ENCODE results near the gene CENPU.

Gene CENPU

GRCh38 chr4:184702114-184702513 lies 31.8 kb downstream of the CENPU start:
- no peak for DNase-seq

- no peak for DNase-seq
Observed at GRCh38 chr4:184699941-184700340, 34.0 kb downstream of the CENPU start.

DNA sequence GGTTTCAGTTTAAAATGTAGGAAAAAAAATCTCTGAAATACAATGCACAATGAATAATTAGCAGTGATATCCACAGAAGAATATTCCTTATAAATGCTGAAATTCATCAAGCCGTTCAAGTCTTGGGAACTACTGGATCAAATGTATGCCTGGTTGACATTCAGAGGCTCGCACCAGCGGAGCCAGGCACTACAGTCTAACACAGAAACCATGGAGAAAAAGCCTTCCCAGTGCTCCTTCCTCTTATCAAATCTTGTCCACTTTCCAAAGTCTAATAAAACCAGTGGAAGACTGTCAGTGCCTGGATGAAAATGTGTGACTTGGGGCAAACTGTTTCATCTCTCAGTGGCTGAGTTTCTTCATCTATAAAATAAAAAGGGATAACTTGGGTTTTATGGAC lies 35.9 kb downstream of the CENPU start:
- DNase-seq = no peak

- DNase-seq = no peak
Observed at GRCh38 chr4:184695178-184695896, 38.6 kb downstream of the CENPU start.

- DNase-seq = no peak
Observed at GRCh38 chr4:184694412-184694956, 39.4 kb downstream of the CENPU start.

GRCh38 chr4:184693056-184693455 lies 40.8 kb downstream of the CENPU start:
- DNase-seq = no peak

DNA sequence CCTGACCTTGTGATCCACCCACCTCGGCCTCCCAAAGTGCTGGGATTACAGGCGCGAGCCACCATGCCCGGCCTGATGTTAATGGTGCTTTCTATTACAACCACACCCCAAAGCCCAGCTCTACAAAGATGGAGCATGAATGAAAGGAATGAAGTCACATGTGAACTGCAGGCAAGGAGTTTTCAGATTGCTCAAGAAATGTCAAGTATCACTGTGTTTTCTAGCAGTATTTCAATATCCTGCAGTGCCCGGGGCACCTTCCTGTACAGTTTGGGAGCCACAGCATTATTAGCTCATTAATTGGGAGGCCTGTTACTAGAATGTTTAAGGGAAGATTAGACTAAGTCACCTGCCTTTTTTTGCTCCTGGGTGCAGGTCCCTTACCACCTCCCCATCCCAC lies 44.2 kb downstream of the CENPU start:
- DNase-seq = no peak

GRCh38 chr4:184688447-184688846 lies 45.4 kb downstream of the CENPU start:
- no peak for DNase-seq

- no peak for DNase-seq
Observed at GRCh38 chr4:184688005-184688404, 45.9 kb downstream of the CENPU start.

DNA sequence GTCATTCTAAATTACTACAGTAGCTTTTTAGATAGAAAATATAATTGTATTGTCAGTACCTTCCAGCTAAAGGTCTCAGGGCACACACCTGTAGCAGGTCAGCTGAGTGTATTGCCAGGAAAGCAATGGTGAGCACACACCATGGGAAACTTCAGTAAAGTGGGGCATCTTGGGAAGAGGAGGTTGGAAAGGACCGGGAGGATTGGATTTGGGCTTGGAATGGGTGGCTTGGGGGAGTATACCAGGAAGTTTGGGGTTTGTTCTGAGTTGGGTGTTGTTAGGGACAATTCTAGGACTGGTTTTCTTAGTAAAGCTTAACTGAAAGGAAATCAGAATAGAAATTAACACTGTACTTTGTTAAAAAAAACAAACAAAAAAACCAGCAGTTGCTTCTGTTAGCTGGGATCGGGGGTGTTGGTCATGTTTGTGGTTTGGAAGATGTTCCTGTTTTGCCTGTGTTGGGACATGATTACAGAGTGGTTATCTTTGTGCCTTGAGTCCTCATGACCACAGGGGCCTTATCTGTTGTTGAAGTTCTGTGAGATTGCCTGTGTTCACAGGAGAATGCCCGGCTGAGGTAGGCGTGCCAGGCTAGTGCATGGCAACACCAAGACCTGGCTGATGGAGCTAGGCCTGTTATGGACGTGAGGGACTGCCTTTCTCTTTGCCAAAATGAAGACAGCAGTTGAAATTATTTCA lies 49.3 kb downstream of the CENPU start:
- DNase-seq = no peak

DNA sequence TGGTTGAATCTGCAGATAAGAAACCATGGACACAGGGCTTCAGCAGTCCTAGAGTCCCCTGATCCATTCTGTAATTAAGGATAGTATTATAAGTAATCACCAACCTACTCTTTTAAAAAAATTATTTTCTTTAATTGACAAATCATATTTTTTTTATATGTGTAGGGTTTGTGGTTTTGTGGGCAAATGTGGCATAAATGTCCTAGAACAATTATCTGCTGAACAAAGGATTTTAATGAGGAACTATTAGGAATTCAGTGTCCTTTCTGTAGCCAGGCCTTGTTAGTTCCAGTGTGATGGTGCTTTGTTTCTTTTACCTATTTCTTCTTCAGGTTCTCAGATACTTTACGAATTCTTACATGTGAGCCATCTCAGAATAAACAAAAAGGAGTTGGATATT lies 52.0 kb downstream of the CENPU start:
- DNase-seq = no peak

DNA sequence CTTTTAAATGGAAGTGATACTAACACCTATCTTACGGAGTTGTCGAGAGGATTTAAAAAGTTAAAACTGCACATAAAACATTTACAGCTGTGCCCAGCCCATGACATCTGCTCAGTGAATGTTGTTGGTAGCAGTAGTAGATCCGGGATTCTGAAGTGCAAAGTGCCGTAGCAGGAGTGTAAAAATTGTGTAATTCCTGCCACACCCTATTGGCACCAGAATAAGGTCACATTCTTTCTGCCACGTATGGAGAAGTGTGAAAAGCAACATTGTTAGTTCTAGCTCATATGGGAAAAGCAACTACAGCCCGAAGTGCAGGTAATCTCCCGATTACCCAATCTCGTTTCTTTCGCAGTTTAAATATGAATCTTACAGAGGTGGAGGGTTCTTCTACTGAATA lies 53.2 kb downstream of the CENPU start:
- no peak for DNase-seq

DNA sequence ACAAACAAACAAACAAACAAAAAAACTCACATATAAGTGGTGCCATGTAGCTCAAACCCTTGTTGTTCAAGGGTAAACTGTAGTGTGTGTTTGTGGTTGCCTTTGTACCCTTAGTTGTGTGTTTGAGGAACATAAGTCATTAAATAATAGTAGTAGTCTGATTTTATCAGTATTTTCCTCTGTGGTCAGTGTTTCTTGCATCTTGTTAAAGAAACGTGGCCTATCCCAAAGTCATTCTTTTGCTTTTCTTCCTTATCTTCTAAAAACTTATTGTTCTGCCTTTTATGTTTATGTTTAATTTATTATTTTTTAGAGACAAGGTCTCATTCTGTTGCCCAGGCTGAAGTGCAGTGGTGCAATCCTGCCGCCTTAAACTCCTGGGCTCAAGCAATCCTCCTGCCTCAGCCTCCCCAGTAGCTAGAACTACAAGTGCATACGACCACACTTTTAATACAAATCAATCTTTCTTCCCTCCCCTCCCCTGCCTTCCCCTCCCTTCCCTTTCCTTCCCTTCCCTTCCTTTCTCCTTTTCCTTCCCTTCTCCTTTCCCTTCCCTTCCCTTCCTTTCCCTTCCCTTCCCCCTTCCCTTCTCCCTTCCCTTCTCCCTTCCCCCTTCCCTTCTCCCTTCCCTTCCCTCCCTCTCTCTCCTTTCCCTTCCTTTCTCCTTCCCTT lies 57.9 kb downstream of the CENPU start:
- no peak for DNase-seq

GRCh38 chr4:184675018-184675417 lies 58.9 kb downstream of the CENPU start:
- DNase-seq = no peak

GRCh38 chr4:184674011-184674410 lies 59.9 kb downstream of the CENPU start:
- DNase-seq = no peak

DNA sequence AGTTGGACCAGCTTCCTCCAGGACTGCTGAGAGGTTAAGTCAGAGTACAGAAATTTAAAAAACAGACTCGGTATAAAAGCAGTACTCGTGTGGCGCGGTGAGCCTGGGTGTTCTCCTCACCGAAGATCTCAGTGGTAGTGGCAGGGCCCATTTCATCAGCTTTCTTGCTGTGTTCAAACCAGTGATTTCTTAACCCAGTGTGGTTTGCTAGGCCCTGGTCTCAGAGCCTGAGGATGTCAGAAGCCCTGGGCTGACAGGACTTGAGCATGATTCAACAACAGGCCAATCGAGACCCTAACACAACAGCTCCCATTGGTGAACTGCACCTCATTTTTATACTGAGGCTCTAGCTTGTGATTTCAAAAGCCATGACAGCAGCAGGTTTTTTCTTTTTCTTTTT lies 61.2 kb downstream of the CENPU start:
- no peak for DNase-seq

DNA sequence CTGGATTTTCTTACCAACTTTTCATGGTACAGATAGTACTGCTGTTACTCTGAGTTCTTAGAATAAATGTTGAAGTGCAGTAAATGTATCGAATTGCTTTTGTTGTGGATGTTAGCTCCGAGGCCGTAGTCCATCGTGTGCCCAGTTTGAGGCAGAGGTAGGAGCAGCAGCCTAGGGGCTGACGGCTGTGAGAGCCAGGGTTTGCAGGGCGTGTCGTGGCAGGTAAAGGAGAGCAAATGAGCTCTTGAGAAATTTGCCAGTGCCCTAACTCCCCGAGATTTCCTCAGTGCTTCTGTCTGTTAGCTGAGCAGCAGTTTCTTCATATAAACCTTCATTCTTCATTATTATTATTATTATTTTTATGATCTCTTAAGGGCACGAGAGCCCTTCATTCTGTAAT lies 62.8 kb downstream of the CENPU start:
- no peak for DNase-seq

- DNase-seq = no peak
Observed at GRCh38 chr4:184669251-184669650, 64.6 kb downstream of the CENPU start.

DNA sequence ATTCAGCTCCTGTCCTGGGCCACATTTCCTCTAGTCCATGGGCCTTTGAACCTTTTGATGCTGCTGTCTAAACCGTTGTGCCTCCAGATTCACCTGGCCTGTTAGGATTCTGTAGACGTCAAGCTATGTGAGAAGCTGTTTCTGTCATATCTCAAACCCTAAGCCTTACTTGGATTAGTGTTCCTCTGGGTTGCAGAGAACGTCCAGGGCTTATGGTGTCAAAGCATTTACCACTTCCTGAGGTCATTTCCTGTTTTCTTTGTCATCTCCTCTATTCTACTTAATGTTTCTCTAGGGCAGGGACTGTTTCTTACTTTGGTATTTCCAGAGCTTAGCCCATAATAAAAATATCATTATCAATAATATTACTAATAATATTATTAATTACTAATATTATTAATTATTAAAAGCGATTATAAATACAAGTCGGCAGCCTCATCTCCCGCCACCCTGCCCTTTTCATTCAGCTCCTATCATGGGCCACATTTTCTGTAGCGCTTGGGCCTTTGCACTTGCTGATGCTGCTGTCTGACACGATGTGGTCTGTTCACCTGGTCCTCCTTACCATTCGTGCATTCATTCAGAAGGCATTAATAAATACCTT lies 65.3 kb downstream of the CENPU start:
- no peak for DNase-seq

- no peak for DNase-seq
Observed at GRCh38 chr4:184668096-184668495, 65.8 kb downstream of the CENPU start.

GRCh38 chr4:184666670-184667069 lies 67.2 kb downstream of the CENPU start:
- DNase-seq = no peak

DNA sequence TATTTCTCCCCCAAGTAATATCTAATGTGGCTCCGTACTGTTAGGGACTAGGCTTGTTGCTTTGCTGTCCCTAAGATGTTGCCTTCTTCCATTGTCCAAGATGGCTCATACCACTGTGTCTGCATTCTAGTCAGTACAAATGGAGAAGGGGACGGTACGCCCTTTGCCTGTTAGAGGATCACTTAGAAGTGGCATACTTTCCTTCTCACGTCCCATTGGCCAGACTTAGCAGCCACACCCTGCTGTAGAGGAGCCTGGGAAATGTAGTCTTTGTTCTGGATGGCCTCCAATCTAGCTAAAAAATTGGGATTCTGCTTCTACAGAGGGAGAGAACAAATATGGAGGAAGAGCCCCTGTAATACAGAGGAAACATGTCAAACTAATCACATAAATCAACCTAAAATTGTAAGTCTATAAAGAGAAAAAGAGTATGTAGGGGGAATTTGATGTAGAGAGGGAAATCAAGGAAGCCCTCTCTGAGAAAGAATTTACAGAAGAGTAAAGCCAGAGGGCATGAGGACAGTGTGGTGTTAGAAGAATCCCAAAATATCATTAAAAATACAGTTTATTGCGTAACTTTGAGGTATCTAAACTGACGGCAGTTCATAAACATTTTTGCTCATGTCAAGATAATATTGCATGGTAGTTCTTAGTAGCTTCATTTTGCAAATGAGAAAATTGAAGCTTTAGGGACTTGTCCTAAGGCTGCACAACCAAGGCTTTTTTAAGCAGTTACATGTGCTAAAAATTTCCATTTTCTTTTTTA lies 69.3 kb downstream of the CENPU start:
- DNase-seq = no peak

DNA sequence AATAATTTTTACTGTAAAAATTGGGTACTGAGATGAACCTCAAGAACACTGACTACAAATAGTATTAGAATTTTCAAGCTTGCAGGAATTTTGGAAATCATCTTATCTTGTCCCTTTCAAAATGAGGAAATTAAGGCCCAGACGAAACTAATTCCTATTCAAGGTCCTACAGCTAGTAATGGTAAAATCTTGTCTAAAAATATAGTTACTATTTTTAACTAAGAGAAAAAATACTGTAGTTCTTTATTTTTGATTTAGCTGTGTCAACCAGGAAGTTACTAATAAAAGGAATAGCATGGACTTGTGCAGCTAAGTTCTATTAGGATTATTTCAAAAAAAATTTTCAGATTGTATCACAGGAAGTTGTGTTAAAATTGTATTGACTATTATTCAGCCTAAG lies 71.7 kb downstream of the CENPU start:
- no peak for DNase-seq
